Stimulated activated CD8-positive, alpha-beta memory T cell treated with anti-CD3 and anti-CD28 coated beads, Interleukin-4, amount 100 ng/mL, for 4 hours (primary cell): ENCODE results near the gene LRRC4.

Experiments used
- DNase-seq, 2 donors: peaks; one replicate each; pipeline ENCODE4 v3.0.0-alpha.2; 2020; ENCODE audit warnings: low read depth in 2 of 2, low spot score in 1 of 2

LRRC4 gene

DNA sequence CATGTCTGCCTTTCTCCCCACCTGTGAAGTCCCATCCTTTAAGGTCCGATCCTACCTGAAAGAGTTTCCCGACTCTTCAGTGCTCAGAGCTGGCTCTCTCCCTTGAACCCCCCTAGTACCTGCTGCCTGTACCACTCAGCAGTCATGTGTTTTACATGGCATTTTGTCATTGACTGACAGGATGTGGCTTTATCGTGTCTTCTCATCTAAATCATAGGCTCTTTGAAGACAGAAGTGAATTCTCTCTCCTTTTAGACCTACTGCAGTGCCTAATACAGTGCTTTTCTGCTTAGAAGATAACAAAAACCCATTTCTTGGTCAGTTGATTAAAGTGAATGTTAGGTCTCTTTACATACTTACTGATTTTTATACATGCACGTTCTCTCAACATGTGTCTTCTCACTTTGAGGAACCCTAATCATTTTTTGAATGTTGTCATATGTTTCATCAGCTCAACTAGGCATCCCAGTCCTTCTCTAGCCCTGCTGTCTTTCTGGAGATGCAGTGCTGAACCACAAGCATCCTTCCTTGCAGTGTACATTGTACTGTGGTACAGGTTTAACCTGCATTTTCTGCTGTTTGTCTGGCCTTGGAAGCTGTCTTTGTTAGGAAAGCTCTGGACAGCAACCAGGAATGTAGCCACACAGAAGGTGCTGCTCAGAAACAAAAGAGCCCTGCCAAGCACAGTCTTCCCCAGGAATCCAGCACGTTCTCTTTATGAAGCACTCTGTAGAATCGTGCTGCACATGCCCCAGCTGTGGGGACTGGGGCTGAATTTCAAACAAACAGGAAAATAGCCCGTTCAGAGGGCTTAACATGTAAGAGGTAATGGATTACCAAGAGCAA, 28.1 kb upstream of the LRRC4 start:
- DNase-seq, result no peak

DNA sequence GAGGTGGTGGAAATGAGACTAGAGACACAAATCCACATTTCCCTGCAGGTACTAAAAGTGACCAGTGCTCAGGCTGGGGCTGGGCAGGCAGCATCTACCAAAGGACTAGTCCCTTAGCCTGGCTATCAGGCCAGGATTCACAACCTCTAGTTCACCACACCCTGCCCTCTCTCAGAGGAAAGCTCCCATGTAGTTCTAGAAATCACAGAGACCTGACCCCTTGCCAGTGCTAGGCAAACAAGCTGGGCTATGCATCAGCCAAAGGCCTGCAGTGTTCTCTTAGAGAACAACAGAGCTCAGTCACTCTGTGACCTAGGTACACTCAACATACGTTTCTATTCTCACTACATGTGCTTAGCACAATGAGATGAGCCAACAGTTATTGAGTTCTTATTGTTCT, 26.7 kb upstream of the LRRC4 start:
- DNase-seq, result no peak

DNA sequence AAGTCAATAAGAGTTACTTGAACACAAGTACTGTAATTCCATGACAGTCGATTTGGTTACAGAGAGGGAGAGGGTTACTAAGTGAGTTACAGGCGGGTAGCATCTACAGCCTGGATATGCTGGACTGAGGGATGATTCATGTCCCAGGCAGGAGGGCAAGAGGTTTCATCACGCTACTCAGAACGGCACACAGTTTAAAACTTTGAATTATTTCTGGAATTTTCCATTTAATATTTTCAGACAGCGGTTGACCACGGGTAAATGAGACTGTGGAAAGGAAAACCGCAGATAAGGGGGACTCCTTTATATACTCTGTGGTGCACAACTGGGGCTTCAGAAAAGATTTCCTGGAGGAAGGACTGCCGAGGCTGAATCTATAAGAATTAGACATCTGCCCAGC, 25.7 kb upstream of the LRRC4 start:
- DNase-seq, result no peak

DNA sequence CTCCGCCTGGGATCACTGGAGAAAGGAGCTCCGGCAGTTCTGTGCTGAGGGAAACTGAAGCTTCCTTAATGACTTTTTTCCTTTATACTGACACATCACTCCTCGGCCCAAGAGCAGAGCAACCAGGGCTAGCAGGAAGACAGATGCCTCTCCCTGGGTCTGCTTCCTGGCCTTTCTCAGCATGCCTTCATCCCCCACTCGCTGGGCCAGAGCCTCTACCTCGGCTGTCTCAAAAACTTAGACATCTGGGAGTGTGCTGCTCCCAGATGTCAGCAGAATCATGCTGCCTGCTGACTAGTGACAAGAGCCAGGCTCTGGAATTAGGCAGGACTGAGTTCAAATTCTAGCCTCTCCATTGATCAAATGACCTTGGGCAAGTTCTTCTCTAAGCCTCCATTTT, 24.4 kb upstream of the LRRC4 start:
- no peak for DNase-seq

DNA sequence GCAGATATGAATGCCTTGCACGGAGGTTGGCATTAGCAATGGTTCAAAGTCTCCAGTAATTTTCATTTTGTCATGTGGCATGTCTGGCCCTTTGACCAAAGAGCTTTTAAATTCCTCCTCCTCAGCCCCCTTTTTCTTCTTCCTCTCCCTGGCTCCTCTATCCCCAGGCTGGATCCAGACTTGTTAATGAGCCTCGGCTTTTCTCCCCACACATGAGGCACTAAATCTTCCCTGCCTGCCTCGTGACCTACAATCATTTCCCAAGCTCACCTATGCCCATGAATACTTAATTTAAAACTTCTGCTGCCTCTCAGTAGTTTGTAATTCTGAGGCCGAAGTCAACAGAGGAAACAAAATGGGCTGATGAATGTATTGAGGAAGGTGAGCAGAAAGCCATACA, 23.3 kb upstream of the LRRC4 start:
- DNase-seq, result no peak

DNA sequence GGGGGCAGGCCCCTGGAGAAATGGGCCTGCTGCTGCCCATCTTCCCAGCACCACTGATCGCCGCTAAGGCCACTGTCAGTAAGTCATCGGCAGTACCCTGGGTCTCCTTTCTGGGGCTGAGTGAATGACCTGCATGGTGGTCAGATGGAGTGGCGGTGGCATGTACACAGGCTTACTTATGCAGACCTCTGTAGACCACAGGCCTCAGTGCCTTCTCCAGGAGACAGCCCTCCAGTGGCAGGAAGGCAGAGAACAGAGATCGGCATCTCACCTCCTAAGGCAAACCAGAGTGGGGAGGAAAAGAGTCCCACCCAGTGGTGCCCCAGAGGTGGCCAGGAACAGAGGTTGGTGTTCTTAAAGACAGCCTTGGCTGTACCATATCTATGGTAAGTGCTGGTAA, 22.8 kb upstream of the LRRC4 start:
- DNase-seq, result no peak

DNA sequence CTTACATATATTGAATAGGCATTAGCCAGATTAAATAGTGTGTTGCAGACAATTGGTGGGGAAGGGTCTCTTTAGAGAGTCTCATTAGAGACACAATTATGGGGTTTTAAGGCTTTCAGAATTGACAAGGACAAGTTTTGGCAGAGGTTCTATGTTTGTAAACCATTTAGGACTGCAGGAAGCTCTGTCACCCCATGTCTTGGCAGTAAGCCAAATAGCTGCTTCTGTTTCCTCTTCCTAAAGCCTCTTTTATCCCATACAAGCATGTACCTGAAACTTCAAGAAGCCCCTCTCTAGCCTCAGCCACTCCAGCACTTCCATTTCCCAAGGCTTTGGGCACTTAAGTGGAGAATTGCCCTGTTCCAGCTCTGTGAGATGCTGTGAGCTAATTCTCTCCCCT, 21.8 kb upstream of the LRRC4 start:
- no peak for DNase-seq

DNA sequence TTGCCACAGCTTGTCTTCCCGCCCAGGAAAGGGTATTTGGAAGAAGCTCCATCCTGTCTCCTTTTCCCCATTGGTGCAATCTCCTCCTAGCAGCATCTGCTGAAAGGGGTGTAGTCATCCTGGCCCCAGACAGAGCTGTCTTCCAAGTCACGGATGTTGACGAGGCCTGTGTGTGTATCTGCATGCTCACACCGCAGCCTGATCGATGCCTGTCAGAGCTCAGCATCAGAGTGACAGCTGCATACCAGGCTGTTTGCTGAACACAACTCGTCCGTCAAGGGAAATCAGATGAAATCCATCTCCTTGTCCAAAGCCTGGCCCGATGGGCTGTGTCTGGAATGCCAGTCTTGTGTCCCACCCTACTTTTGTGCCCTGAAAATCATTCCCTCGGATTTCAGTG, 21.2 kb upstream of the LRRC4 start:
- no peak for DNase-seq

DNA sequence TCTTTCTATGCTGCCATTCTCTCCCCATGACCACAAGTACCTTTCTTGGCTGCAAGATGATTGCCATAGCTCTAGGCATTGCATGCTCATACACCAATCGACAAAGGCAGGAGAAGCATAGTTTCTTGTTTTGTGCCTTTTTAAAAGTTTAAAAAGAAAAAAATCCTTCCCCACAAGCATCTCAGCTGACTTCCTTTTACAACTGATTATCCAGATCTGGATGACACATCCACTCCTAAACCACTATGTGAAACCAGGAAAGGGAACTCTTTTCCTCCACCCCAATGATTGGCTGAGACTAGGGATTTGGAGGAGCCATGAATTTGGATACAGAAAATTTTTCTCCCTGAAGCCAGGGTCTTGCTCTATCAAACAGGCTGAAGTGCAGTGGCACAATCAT, 14.5 kb upstream of the LRRC4 start:
- no peak for DNase-seq

DNA sequence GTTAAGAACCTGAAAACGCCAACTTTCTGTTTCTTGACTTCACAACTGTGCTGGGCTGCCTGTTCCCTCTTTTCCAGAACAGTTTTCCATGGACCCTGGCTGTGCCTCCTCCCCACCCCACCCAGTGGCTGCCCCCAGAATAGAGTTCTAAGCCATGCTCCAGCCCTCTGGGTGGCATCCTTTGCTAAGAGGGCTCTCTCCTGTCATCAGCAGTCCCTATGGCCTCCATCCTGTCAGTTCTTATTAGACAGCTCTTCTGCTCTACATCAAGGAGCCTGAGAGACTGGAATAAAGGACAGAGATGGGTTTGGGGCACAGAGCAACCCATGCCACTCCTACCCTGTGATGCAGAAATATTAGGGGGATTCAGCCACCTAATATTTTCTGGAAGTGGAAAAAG, 13.9 kb upstream of the LRRC4 start:
- no peak for DNase-seq

DNA sequence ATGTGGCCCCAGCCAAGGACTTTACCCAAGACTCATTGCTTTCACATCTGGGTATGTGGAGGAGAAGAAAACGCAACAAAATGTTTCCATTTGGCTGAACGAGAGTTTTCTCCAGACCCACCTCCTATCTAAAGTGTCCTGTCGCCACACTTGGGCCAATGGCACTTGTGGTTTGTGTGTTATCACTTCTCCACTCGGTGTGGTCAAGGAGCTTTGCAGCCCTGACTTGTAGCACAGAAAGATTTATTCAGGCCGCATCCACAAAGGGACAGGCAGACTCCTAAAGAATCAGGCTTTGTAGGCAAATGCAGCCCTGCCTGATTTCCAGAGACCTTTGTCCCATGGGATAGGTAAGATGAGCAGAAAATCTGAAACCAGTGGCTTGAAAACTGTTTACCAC, 12.8 kb upstream of the LRRC4 start:
- DNase-seq, result no peak

DNA sequence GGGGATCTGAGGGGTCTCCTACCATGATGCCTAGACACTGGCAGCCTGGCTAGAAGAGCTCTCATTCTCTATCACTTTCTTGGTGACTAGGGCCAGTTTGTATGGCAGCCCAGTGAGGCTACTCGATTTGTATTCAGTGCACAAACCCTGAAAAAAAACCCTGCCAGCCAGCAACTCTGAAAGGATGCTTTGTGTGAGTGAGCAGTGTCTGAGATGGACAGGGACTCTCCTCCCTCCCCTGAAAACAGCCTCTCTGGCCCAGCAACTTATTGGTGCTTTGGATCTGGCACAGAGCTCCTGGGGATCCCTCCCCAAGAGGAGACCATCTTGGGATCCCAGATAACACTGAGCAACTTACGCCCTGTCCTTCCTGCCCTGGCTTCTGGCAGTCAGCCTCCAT, 10.8 kb upstream of the LRRC4 start:
- no peak for DNase-seq

DNA sequence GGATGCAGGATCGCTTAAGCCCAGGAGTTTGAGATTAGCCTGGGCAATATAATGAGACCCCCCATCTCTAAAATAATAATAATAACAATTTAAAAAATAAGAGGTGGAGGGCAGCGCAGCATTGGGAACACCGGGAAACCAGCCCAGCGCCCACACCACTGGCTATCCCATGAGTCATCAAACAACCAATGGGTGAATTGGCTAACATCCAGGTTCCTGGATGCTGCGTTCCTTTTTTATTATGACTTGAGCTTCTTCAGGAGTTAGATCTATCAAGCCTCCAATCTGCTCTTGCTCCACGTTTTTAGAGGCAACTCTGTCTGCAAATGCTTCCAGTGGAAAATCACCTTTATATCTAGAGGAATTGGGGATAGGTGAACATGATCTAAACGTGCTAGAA, 10.0 kb upstream of the LRRC4 start:
- no peak for DNase-seq

DNA sequence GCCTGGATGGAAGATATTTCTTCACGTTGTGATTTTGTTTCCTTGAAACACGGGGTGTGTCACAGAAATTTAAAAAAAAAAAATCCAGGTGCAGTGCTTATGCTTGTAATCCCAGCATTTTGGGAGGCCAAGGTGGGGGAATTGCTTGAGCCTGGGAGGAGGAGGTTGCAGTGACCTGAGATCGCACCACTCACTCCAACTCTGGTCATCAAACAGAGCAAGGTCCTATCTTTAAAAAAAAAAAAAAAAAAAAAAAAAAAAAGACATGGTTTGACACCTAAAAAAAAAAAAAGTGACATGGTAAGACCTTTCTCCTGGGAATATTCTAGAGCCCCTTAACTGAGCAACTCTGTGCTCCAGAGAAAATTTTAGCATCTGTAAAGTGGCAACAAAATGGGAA, 9.0 kb upstream of the LRRC4 start:
- DNase-seq, result no peak

DNA sequence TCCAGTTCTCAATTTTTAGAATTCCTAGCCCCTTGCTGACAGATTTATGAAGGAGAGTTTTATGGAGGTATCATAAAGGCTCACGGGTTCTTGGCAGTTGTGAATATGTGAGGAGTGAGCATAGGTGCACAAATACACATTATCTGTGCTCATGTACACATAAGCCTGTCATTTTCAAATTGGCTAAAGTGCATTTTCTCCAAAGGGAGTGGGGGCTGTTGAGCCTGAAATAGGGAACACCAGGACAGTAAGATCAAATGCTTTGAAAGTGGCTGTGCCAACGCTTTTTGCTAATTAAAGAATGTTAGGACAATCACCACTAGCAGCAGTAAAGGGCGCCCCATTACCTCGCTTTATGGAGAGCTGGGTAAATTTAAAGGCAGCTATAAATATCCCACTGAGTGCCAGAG, 8.3 kb upstream of the LRRC4 start:
- DNase-seq, result no peak

DNA sequence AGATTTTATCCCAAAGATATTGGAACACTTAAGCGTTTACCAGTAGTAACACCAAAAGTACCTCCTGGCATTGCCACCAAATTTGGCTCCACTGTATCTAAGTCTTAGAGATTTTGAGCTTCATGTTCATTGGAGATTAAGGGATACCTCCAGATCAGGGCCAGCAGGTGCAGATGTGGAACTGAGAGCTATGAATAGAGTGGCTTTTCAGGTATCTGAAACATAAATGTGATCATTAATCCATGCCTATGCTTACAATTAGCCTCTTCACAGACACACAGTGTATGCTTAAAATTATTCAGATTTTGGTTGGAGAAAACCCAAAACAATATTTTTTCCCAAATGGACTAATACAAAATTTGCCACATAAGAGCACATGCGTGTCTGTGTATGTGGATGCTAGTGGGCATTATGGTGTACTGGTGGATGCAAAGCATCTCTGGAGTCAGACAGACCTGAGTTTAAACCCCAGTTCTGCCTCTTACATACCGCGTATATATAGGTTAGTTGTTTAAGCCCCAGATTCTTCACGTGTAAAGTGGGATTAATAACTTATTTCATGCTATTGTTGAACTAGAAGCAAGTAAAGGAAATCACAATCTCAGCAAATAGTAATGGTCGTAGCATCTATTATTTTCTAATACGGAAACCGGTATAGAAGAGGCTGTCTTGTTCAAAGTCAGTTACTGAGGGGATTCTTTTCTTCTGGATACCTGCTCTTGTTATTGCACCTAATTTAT, 6.8 kb upstream of the LRRC4 start:
- no peak for DNase-seq

DNA sequence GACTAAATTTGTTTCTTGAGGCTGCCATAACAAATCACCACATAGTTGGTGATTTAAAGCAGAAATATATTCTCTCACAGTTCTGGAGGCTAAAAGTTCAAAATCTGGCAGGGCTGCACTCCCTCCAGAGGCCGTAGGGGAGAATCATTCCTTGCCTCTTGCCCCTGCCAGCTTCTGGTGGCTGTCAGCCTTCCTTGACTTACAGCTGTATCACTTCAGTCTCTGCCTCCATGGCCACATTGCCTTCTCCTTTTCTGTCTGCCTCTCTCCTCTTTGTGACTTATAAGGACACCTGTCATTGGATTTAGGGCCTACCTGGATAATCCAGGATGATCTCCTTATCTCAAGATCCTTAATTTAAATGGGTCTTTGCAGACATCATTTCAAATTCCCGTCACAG, 5.8 kb upstream of the LRRC4 start:
- no peak for DNase-seq

DNA sequence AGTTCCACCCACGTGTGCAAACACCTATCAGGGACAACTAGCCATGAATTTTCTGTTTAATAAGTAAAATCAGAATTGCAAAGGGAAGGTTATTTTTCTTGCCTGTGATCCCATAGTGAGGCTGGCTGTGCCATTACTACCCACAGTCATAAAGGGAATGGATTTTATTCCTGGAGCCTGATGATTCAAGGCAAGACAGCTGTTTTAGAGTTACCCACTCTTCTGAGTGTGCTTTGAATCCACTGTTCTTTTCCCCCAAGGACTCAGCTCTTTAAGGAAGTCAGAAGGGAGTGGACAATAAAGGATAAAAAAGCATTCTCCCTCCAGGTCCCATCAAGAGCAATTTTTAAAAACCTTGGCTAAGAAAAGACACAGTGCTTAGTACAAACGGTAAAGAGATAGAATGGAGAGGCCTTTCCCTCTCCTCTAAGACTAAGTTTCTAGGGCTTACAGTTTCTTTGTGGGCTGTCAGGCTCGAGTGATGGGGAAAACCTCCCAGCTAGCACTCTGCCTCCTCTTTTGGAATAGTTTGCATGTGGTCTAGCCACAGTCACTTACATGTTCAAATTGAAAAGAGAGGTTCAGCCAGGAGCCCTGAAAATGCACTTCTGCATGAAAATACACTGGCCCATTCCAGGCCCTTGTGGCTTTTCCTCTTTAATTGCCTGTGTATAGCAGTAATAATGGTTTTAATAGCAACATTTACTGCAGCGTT, 5.1 kb upstream of the LRRC4 start:
- DNase-seq, result no peak

DNA sequence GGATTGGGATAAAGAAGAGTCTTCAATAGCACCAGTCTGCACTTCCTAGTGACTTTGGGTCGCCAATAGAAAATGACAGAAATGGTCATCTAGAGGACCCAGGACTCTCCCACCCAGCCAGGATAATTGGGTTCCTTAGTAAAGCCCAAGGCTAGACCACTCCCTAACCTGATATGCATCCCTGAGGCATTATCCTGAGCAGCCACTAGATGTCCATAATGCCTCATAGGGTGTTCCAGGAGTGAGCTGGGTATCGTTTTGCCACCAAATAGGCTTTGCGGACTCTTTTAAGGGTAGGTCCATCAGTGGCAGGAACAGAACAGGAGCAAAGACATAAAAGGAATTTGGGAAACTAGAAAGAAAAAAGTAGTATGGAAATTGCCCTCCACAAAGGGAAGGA, 4.5 kb upstream of the LRRC4 start:
- DNase-seq, result no peak

DNA sequence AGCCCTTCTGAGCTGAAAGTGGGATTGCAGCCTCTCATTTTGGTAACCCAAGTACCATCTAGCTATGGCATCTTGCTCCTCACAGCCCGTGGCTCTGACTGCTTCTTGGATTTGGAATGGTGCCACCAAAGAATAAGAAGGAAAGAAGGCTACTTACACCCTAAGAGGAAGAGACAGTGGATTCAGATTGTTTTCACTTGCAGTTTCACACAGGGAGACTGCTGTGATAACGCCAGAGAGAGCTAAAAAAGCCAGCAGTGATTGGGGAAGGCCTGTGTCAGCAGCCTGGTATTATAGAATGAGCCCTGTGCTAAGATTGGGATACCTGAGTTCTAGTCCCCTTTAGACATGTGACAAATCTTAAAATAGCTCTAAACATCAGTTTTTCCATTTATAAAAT, 3.6 kb upstream of the LRRC4 start:
- DNase-seq, result no peak

DNA sequence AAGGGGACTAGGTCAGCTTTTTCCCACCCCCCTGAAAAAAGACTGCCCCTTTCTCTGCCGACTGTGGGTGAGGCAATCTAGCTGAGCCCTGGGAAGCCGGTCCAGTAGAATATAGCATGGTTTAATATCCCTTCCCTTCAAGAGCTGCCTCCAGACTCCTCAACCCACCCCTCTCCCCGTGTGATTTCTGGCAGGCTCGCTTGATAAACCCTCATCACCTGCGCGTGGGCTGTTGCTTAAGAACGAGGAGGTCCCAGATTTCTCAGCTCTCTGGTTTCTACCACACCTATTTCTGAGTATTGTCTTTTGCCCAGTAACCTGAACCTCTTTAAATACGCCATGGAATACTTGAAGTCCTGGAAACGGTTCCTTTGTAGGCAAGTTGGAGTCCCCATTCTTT, 2.0 kb upstream of the LRRC4 start:
- DNase-seq, result no peak

DNA sequence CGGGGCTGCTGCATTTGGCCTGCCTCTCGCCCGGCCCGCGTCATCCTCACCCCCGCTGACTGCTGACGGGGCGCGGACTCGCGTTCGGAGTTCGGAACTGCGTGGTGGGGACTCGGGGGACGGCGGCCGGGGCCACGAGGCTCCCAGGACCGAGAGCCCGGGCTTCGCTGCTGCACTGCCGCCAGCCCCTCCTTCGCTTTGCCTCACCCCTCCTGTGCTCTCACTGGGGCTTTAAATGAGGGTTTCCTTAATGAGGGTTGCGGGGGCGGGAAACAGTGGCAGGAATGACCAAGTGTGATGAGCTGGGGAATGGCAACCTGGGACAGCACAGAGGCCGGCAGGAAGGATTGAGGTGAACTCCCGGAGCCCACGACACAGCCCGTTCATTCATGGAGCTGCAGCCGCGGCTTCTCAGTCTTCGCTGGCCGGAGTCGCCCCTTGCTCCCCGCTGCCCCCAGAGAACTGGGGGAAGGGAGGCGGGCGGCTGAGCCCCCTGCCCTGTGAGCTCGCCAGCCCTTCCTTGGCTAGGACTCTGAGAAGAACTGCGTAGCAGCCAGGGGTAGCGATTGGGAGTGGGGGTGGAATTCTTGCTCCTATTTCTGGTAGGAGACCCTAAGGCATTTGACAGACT, 1.5 kb upstream of the LRRC4 start:
- DNase-seq, result no peak
